Osteoblast (primary cell): ENCODE results near the gene PTPRN2. TPM values are rescaled to one million over a fixed set of nuclear protein-coding genes. Genes with fewer than 3 reads are reported as not detected.

Experiments
- DNase-seq: peaks from one replicate; pipeline ENCODE4 v3.0.0; 2011; ENCODE audit warnings: low spot score, mixed read lengths; ENCODE audit not compliant: insufficient read length; ENCODE audit errors: missing footprints
- H2AFZ ChIP-seq: 2 replicates; pipeline ENCODE4 v1.6.0; 2011; ENCODE audit warnings: mild to moderate bottlenecking, low read length
- H3K27ac ChIP-seq: 2 replicates; pipeline ENCODE4 v1.5.1; 2011; ENCODE audit warnings: mild to moderate bottlenecking, low read depth, low read length, moderate library complexity
- H3K27me3 ChIP-seq: 2 replicates; pipeline ENCODE4 v1.6.0; 2012; ENCODE audit warnings: mild to moderate bottlenecking, control low read depth, inconsistent platforms, low read length, moderate library complexity; ENCODE audit not compliant: insufficient read depth
- H3K36me3 ChIP-seq: 2 replicates; pipeline ENCODE4 v1.5.1; 2011; ENCODE audit warnings: mild to moderate bottlenecking, low read length, control low read depth, moderate library complexity; ENCODE audit not compliant: insufficient read depth
- H3K4me1 ChIP-seq: 2 replicates; pipeline ENCODE4 v1.5.1; 2011; ENCODE audit warnings: mild to moderate bottlenecking, low read length, control low read depth, moderate library complexity; ENCODE audit not compliant: insufficient read depth
- H3K4me2 ChIP-seq: 2 replicates; pipeline ENCODE4 v1.6.0; 2011; ENCODE audit warnings: mild to moderate bottlenecking, low read length; ENCODE audit not compliant: insufficient read depth
- H3K4me3 ChIP-seq: fragments of 200-600 bp; sonication (generic); 3 replicates; pipeline ENCODE4 v1.5.1; 2012; ENCODE audit warnings: mild to moderate bottlenecking, low read length, inconsistent platforms; ENCODE audit not compliant: insufficient read depth
- H3K79me2 ChIP-seq: 2 replicates; pipeline ENCODE4 v1.6.0; 2012; ENCODE audit warnings: mild to moderate bottlenecking, low read length, control low read depth, inconsistent platforms; ENCODE audit not compliant: insufficient read depth
- H3K9me3 ChIP-seq: 2 replicates; pipeline ENCODE4 v1.5.1; 2011; ENCODE audit warnings: low read depth, low read length, control low read depth
- H4K20me1 ChIP-seq: 2 replicates; pipeline ENCODE4 v1.6.0; 2012; ENCODE audit warnings: mild to moderate bottlenecking, low read length, control low read depth; ENCODE audit not compliant: insufficient read depth
- total RNA-seq: library from RNA; depleted of rRNA; stranded (reverse); fragments of >200 nt; gene quantifications from 2 replicates; pipeline ENCODE4 v1.2.3, GENCODE V29; 2012
- TF ChIP-seq, protein P1 (sequence below): IDR thresholded peaks from 2 replicates; pipeline ENCODE4 v1.5.1; 2011; ENCODE audit warnings: mild to moderate bottlenecking, low read depth, low read length, moderate library complexity; ENCODE audit errors: extremely low read depth

The PTPRN2 gene
- total RNA-seq, 1 donor: 0.36 TPM

DNA sequence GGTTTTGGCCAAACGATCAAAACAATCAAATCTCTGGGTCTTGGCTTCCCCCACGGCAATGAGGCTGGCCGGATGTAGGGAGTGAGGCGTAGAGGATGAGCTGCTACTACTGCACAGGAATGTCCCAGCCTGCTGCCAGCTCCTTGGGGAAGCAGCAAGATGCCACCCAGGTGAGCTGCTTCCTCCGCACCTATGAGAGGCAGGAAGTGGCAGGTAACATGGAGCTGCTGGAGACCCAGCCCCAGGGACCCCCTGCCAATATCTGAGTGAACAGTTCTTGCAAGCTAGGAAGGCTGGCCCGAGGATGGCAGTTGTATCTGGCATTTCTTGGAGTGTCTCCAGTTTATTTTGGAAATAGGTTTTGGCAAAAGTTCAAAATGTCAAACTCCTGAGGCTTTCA lies 837.3 kb downstream of the PTPRN2 start:
- no peak overlapping the region for H2AFZ ChIP-seq
- no peaks in the 10 kb centered on the region for H3K79me2 ChIP-seq
- no peaks in the 10 kb centered on the region for H3K27me3 ChIP-seq
- no peak overlapping the region for H3K4me2 ChIP-seq
- H3K9me3 ChIP-seq: no peaks in the 10 kb centered on the region
- H3K4me3 ChIP-seq: no peak overlapping the region
- H3K4me1 ChIP-seq: no peaks in the 10 kb centered on the region
- DNase-seq: no peak
- TF ChIP-seq, protein P1, sequence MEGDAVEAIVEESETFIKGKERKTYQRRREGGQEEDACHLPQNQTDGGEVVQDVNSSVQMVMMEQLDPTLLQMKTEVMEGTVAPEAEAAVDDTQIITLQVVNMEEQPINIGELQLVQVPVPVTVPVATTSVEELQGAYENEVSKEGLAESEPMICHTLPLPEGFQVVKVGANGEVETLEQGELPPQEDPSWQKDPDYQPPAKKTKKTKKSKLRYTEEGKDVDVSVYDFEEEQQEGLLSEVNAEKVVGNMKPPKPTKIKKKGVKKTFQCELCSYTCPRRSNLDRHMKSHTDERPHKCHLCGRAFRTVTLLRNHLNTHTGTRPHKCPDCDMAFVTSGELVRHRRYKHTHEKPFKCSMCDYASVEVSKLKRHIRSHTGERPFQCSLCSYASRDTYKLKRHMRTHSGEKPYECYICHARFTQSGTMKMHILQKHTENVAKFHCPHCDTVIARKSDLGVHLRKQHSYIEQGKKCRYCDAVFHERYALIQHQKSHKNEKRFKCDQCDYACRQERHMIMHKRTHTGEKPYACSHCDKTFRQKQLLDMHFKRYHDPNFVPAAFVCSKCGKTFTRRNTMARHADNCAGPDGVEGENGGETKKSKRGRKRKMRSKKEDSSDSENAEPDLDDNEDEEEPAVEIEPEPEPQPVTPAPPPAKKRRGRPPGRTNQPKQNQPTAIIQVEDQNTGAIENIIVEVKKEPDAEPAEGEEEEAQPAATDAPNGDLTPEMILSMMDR: no peak
- no peaks in the 10 kb centered on the region for H3K36me3 ChIP-seq
- no peaks in the 10 kb centered on the region for H4K20me1 ChIP-seq
- no peak overlapping the region for H3K27ac ChIP-seq

DNA sequence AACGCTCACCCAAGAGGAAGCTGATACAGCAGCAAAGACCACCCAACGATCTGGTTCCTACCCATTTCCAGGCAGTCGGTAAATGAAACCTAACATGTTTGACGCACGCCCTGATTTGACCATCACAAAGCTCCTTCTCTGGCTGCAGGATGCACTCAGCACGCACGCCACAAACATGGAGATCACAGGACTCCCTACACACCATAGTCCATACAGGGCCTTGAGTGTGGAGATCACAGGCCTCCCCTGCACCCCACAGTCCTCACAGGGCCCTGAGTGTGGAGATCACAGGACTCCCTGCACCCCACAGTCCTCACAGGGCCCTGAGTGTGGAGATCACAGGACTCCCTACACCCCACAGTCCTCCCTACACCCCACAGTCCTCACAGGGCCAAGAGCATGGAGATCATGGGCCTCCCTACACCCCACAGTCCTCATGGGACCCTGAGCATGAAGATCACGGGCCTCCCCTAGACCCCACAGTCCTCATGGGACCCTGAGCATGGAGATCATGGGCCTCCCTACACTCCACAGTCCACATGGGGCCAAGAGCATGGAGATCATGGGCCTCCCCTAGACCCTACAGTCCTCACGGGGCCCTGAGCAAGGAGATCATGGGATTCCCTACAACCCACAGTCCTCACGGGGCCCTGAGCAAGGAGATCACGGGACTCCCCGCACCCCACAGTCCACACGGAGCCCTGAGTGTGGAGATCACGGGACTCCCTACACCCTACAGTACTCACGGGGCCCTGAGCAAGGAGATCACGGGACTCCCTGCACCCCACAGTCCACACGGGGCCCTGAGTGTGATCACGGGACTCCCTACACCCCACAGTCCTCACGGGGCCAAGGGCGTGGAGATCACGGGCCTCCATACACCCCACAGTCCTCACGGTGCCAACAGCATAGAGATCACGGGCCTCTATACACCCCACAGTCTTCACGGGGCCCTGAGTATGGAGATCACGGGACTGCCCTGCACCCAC lies 841.6 kb downstream of the PTPRN2 start:
- DNase-seq: no peak
- Histone ChIP-seq H3K4me2 (no peak overlapping the region), H3K27ac (no peak overlapping the region), H3K79me2 (no peaks in the 10 kb centered on the region), H3K4me3 (no peak overlapping the region), H4K20me1 (no peaks in the 10 kb centered on the region), H2AFZ (no peak overlapping the region), H3K9me3 (no peaks in the 10 kb centered on the region), H3K4me1 (no peaks in the 10 kb centered on the region), H3K36me3 (no peaks in the 10 kb centered on the region), H3K27me3 (no peaks in the 10 kb centered on the region)
- TF ChIP-seq, protein P1: no peak

DNA sequence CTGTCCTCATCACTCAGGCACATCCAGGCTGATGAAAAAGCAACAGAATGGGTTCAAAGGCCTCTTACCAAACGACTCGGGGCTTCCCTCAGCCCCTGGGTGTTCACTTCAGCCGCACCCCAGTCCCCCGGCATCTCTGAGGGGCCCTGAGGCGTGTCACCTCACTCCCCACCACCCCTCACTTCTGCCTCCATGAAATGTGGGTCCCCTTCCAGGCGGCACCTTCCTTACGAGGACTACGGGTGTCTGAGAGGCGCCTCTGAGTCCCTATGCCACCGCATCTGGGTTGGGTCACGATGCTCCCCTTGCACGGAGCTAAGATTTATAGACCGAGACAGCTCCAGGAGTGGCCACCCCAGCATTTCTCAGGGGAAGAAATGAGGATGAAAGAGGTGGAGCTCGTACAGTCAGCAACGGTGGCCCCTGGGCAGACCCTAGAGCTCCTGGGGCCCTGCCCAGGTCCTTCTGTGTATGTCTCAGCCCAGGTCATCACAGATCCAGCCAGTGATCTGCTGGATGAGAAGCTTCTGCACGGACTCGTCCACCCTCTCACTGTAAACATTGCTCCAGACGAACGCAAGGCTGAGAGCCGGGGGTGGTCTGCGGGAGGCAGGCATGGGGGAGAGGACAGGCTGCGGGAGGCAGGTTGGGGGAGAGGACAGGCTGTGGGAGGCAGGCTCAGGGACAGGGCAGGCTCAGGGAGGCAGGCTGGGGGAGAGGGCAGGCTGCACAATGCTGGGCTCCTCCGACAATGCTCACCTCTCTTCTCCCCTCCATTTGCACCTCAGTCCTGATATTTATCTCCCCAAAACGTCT lies 842.6 kb downstream of the PTPRN2 start:
- no peaks in the 10 kb centered on the region for H3K9me3 ChIP-seq
- TF ChIP-seq, protein P1: no peak

More for the DNA sequence above, 842.6 kb downstream of the PTPRN2 start:
- H4K20me1 ChIP-seq: no peaks in the 10 kb centered on the region
- H3K4me3 ChIP-seq: no peak overlapping the region
- no peak for DNase-seq
- no peaks in the 10 kb centered on the region for H3K4me1 ChIP-seq
- H3K36me3 ChIP-seq: no peaks in the 10 kb centered on the region
- no peak overlapping the region for H3K4me2 ChIP-seq
- H3K27ac ChIP-seq: no peak overlapping the region
- no peaks in the 10 kb centered on the region for H3K79me2 ChIP-seq
- no peaks in the 10 kb centered on the region for H3K27me3 ChIP-seq
- H2AFZ ChIP-seq: no peak overlapping the region
